HG02798 (cell line): ENCODE results near the gene MEGF8.

Experiments used
- ATAC-seq: cut with Tn5 transposase; IDR thresholded peaks from one replicate; pipeline ENCODE4 v1.9.1; 2021; ENCODE audit warnings: mild to moderate bottlenecking; ENCODE audit not compliant: unreplicated experiment, poor library complexity

The MEGF8 gene

GRCh38 chr19:42286349-42287016, 39.0 kb upstream of the MEGF8 start:
- no peak for ATAC-seq

DNA sequence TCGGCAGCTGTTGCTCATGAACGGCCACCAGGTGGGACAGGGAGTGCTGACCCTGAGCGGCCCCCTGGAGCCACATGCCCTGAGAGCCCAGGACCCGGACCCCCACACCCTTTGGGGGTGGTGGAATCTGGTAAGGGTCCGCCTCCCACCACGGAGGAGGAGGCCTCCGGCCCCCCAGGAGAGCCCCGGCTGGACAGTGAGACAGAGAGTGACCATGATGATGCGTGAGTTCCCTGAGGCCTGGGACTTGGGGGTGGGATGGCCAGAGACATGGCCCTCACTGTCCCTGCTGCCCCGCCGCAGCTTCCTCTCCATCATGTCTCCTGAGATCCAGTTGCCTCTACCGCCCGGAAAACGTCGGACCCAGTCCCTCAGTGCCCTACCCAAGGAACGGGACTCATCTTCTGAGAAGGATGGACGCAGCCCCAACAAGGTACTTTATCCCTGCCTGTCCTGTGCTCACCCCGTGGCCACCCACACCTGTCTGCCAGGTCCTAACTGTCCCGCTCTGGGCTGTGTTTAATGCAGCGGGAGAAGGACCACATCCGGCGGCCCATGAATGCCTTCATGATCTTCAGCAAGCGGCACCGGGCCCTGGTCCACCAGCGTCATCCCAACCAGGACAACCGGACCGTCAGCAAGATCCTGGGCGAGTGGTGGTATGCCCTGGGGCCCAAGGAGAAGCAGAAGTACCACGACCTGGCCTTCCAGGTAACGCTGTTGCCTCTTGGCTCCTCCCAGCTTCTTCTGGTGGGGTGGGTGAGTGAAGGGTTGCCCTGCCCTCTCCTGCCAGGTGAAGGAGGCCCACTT, 38.2 kb upstream of the MEGF8 start:
- no peak for ATAC-seq

- ATAC-seq: no peak
Observed at GRCh38 chr19:42287827-42288107, 37.7 kb upstream of the MEGF8 start.

- no peak for ATAC-seq
Observed at GRCh38 chr19:42288387-42288786, 37.0 kb upstream of the MEGF8 start.

GRCh38 chr19:42288881-42289555, 36.4 kb upstream of the MEGF8 start:
- no peak for ATAC-seq

- ATAC-seq: no peak
Observed at GRCh38 chr19:42289556-42290041, 35.8 kb upstream of the MEGF8 start.

GRCh38 chr19:42290136-42290522, 35.3 kb upstream of the MEGF8 start:
- ATAC-seq: no peak

GRCh38 chr19:42290523-42291434, 34.7 kb upstream of the MEGF8 start:
- no peak for ATAC-seq

- no peak for ATAC-seq
Observed at GRCh38 chr19:42291435-42291810, 34.0 kb upstream of the MEGF8 start.

DNA sequence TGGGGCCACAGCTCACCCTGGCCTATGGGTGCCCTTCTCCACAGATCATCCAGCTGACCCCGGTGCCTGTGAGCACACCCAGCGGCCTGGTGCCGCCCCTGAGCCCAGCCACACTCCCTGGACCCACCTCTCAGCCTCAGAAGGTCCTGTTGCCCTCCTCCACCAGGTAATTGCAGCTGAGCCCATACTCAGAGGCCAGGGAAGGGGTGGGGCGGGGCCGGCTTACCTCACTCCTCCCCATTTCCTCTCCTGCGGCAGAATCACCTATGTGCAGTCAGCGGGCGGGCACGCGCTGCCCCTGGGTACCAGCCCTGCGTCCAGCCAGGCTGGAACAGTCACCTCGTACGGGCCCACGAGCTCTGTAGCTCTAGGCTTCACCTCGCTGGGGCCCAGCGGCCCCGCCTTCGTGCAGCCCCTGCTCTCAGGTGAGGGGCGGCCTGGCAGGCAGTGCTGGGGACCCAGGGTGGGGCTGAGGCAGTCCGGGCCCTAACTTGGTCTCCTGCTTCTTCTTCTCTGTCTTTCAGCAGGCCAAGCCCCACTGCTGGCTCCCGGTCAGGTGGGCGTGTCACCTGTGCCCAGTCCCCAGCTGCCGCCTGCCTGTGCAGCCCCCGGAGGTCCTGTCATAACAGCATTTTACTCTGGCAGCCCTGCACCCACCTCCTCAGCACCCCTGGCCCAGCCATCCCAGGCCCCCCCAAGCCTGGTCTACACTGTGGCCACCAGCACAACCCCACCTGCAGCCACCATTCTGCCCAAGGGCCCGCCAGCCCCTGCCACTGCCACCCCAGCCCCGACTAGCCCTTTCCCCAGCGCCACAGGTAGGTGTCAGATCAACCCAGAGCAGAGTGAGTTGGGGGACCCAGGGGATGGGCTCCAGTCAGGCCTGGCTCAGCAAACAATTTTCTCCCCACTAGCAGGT, 33.1 kb upstream of the MEGF8 start:
- no peak for ATAC-seq

DNA sequence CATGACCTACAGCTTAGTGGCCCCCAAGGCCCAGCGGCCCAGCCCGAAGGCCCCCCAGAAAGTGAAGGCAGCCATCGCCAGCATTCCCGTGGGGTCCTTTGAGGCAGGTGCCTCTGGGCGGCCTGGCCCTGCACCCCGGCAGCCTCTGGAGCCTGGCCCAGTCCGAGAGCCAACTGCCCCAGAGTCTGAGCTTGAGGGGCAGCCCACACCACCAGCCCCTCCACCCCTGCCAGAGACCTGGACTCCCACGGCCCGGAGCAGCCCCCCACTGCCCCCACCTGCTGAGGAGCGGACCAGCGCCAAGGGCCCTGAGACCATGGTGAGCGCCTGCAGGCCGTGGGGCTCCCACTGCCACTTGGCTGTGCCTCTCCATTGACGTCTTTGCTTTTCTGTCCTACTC, 32.5 kb upstream of the MEGF8 start:
- ATAC-seq: no peak

- ATAC-seq: no peak
Observed at GRCh38 chr19:42293540-42293939, 31.9 kb upstream of the MEGF8 start.

DNA sequence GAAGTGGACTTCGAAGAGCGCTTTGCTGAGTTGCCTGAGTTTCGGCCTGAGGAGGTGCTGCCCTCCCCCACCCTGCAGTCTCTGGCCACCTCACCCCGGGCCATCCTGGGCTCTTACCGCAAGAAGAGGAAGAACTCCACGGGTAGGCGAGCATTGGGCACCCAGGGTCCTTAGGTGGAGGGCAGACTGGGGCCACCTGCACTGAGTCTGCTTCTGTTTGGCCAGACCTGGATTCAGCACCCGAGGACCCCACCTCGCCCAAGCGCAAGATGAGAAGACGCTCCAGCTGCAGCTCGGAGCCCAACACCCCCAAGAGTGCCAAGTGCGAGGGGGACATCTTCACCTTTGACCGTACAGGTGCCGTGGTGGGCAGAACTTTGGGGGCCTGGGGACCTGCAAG, 31.5 kb upstream of the MEGF8 start:
- ATAC-seq: no peak

GRCh38 chr19:42294471-42295137, 30.8 kb upstream of the MEGF8 start:
- ATAC-seq: no peak

GRCh38 chr19:42295342-42295741, 30.1 kb upstream of the MEGF8 start:
- ATAC-seq: no peak

GRCh38 chr19:42295831-42296525, 29.5 kb upstream of the MEGF8 start:
- ATAC-seq: peak; percentile 71

GRCh38 chr19:42297039-42297438, 28.4 kb upstream of the MEGF8 start:
- ATAC-seq: no peak

GRCh38 chr19:42301646-42302203, 23.7 kb upstream of the MEGF8 start, which contains the start of gene PRR19:
Gene PRR19 (plus strand): TSS chr19:42302132. CDS start chr19:42309585, 7,453 bp downstream.
- ATAC-seq: no peak
